SU-DHL-6 (cell line): Measurements from ENCODE around the gene INSC.

Source experiments
- H2AFZ ChIP-seq: fragments of 200-600 bp; sonication (generic); 2 replicates; pipeline ENCODE4 v1.6.1; 2014; ENCODE audit warnings: low read depth, mild to moderate bottlenecking, moderate library complexity, mixed read lengths, antibody characterized with exemption, low read length; ENCODE audit not compliant: severe bottlenecking
- H3F3A ChIP-seq: fragments of 200-600 bp; shearing (Covaris generic); 2 replicates; pipeline ENCODE4 v1.6.0; 2016; ENCODE audit warnings: antibody characterized with exemption, mild to moderate bottlenecking; ENCODE audit not compliant: insufficient read depth
- H3K27ac ChIP-seq: fragments of 200-600 bp; sonication (generic); 2 replicates; pipeline ENCODE4 v1.5.1; 2016; ENCODE audit warnings: low read depth, mild to moderate bottlenecking, low read length, moderate library complexity, mixed read lengths
- H3K27me3 ChIP-seq: fragments of 200-600 bp; sonication (generic), shearing (Covaris generic); 2 replicates; pipeline ENCODE4 v1.6.0; 2014; ENCODE audit warnings: mild to moderate bottlenecking, low read length
- H3K36me3 ChIP-seq: fragments of 200-600 bp; sonication (generic); 2 replicates; pipeline ENCODE4 v1.6.1; 2014; ENCODE audit warnings: mild to moderate bottlenecking, low read length, mixed read lengths
- H3K4me2 ChIP-seq: fragments of 300-600, 200-600 bp; shearing (Covaris generic), sonication (generic); 2 replicates; pipeline ENCODE4 v1.6.0; 2014; ENCODE audit warnings: low read length, low read depth, mild to moderate bottlenecking; ENCODE audit not compliant: poor library complexity, severe bottlenecking
- H3K4me3 ChIP-seq: fragments of 200-600 bp; sonication (generic); 2 replicates; pipeline ENCODE4 v1.5.1; 2014; ENCODE audit warnings: antibody characterized with exemption, low read length, mild to moderate bottlenecking, mixed read lengths; ENCODE audit not compliant: insufficient read depth, poor library complexity, severe bottlenecking
- H3K79me2 ChIP-seq: fragments of 200-600 bp; sonication (generic); 2 replicates; pipeline ENCODE4 v1.6.1; 2014; ENCODE audit warnings: mild to moderate bottlenecking, low read length, moderate library complexity; ENCODE audit not compliant: insufficient read depth
- H3K9ac ChIP-seq: fragments of 200-600 bp; sonication (generic); 2 replicates; pipeline ENCODE4 v1.7.0; 2014; ENCODE audit warnings: mild to moderate bottlenecking, low read length
- H3K9me2 ChIP-seq: fragments of 200-600 bp; sonication (generic); replicated peaks from 2 replicates; pipeline ENCODE4 v1.6.1; 2014; ENCODE audit warnings: low read length; ENCODE audit not compliant: insufficient read depth
- H3K9me3 ChIP-seq: fragments of 200-600 bp; sonication (generic); 2 replicates; pipeline ENCODE4 v1.6.1; 2014; ENCODE audit warnings: low read length, mixed read lengths; ENCODE audit not compliant: insufficient read depth
- H4K20me1 ChIP-seq: fragments of 200-600 bp; sonication (generic); 2 replicates; pipeline ENCODE4 v1.6.1; 2014; ENCODE audit warnings: low read depth, mild to moderate bottlenecking, antibody characterized with exemption, low read length, moderate library complexity, mixed read lengths
- CTCF ChIP-seq: fragments of 200-600 bp; sonication (generic); IDR thresholded peaks from one replicate; pipeline ENCODE4 v1.5.1; 2017; ENCODE audit warnings: antibody characterized with exemption, mild to moderate bottlenecking, low read length, moderate library complexity; ENCODE audit not compliant: insufficient read depth, poor library complexity, severe bottlenecking
- EZH2phosphoT487 ChIP-seq: fragments of 200-600 bp; sonication (generic), shearing (Covaris generic); conservative IDR thresholded peaks from 2 replicates; pipeline ENCODE4 v1.6.1; 2018; ENCODE audit warnings: mild to moderate bottlenecking, antibody characterized with exemption, low read length, moderate library complexity, mixed read lengths

INSC gene

DNA sequence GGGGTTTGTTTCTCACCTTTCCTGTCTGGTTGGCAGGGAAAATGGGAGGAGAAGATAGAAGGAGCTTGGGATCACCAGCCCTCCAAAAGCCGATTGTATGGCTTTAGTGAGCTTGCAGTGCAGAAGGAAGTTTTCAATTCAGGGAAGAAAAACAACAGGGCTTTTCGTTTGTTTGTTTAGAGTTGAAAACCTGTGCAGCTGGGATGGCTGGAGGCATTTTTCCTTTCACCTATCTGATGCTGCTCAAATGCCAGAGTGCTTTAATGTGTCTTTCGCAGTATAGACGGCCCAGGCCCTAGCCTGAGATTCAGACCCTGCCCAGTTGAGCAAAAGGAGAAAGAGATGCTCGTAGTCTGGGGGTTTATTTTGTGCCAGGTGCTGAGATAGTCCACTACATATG lies 87.9 kb downstream of the INSC start:
- Histone ChIP-seq H3K27me3 (no peaks in the 10 kb centered on the region), H3K9ac (no peak overlapping the region), H3K27ac (no peak overlapping the region), H2AFZ (no peak overlapping the region), H3F3A (no peaks in the 10 kb centered on the region), H3K9me2 (no peaks in the 10 kb centered on the region), H4K20me1 (no peaks in the 10 kb centered on the region), H3K4me3 (no peak overlapping the region), H3K4me2 (no peak overlapping the region), H3K36me3 (no peaks in the 10 kb centered on the region), H3K9me3 (no peaks in the 10 kb centered on the region), H3K79me2 (no peaks in the 10 kb centered on the region)
- no peak for TF ChIP-seq CTCF
- TF ChIP-seq EZH2phosphoT487 = no peak

DNA sequence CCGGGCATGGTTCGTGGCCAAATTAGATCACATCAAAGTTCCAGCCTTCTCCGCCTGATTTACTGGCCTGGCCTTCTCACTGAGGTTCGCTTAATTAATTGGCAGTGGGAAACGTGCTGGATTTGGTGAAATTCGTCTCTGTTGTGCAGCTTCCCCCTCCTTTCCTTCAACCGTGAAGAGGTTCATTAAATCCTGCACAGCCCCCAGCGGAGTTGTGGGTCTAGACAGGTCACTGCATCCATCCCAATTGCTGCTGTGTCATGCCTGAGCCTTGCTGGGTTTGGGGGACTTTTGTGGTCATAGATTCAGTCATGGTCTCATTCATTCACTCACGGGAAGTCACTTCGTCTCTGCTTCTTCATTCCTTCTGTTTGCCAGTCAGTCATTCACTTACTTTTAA lies 90.0 kb downstream of the INSC start:
- TF ChIP-seq CTCF (no peak), EZH2phosphoT487 (no peak)
- Histone ChIP-seq H2AFZ (no peak overlapping the region), H3K27me3 (no peaks in the 10 kb centered on the region), H3F3A (no peaks in the 10 kb centered on the region), H3K27ac (no peak overlapping the region), H3K4me2 (no peak overlapping the region), H3K36me3 (no peaks in the 10 kb centered on the region), H3K9me2 (no peaks in the 10 kb centered on the region), H3K79me2 (no peaks in the 10 kb centered on the region), H3K9ac (no peak overlapping the region), H4K20me1 (no peaks in the 10 kb centered on the region), H3K4me3 (no peak overlapping the region), H3K9me3 (no peaks in the 10 kb centered on the region)

- TF ChIP-seq EZH2phosphoT487 (no peak), CTCF (no peak)
- H3F3A ChIP-seq = no peaks in the 10 kb centered on the region
- H3K9me3 ChIP-seq = no peaks in the 10 kb centered on the region
- no peaks in the 10 kb centered on the region for H4K20me1 ChIP-seq
- no peak overlapping the region for H3K27ac ChIP-seq
- H3K9me2 ChIP-seq = no peaks in the 10 kb centered on the region
- no peak overlapping the region for H3K4me3 ChIP-seq
- no peaks in the 10 kb centered on the region for H3K27me3 ChIP-seq
- no peaks in the 10 kb centered on the region for H3K79me2 ChIP-seq
- no peaks in the 10 kb centered on the region for H3K36me3 ChIP-seq
- H3K9ac ChIP-seq = no peak overlapping the region
- H2AFZ ChIP-seq = no peak overlapping the region
- no peak overlapping the region for H3K4me2 ChIP-seq
Observed at GRCh38 chr11:15206791-15207190, 92.1 kb downstream of the INSC start.
